ENCODE data around the gene PRKCE. TPM values are rescaled to one million over a fixed set of nuclear protein-coding genes. Genes with fewer than 3 reads are reported as not detected.

Gene PRKCE
- total RNA-seq, 1 donor from 2014 or later, result 24.2 TPM

DNA sequence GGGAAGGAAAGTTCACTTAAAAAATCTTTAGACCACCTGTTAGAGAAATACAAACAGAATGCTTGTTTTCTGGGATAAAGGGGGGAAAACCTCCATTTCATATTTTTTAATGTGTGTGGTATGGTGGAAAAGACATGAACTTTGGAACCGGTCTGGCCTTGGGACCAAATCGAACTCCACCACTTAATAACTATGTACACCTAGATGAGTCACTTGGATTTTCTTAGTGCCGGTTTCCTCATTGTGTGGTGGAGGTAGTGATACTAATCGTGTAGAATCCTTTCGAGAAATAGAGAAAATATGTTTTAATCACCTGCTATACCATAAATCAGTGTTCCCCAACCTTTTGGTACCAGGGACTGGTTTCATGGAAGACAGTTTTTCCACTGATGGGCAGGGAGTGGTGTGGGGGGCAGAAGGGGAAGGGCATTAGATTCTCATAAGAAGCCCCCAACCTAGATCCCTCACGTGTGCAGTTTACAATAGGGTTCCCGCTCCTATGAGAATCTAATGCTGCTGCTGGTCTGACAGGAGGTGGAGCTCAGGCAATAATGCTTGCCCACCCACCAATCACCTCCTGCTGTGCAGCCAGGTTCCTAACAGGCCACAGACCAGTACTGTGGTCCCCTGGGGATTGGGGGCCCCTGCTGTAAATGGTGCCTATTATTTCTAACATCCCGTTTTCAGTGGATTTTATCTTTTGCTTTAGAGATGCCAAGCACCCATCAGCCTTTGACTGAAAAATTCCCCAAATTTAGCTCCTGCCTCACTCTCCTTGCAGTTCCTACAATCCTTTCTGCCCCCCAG is 308.8 kb downstream of the PRKCE start:
- TF ChIP-seq, protein P1, sequence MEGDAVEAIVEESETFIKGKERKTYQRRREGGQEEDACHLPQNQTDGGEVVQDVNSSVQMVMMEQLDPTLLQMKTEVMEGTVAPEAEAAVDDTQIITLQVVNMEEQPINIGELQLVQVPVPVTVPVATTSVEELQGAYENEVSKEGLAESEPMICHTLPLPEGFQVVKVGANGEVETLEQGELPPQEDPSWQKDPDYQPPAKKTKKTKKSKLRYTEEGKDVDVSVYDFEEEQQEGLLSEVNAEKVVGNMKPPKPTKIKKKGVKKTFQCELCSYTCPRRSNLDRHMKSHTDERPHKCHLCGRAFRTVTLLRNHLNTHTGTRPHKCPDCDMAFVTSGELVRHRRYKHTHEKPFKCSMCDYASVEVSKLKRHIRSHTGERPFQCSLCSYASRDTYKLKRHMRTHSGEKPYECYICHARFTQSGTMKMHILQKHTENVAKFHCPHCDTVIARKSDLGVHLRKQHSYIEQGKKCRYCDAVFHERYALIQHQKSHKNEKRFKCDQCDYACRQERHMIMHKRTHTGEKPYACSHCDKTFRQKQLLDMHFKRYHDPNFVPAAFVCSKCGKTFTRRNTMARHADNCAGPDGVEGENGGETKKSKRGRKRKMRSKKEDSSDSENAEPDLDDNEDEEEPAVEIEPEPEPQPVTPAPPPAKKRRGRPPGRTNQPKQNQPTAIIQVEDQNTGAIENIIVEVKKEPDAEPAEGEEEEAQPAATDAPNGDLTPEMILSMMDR (IDR thresholded peaks at IDR 0.05; ENCODE audit: unreplicated experiment), result no peak
- H3K27me3 Mint-ChIP-seq (ENCODE audit: unreplicated experiment), result no peaks in the 10 kb centered on the region
- peaks cover 23% of the 10 kb centered on the region for H3K4me1 Mint-ChIP-seq (ENCODE audit: unreplicated experiment)
- H3K4me3 Mint-ChIP-seq (ENCODE audit: unreplicated experiment), result no peak overlapping the region
- H3K27ac Mint-ChIP-seq (ENCODE audit: unreplicated experiment), result no peak overlapping the region
- no peaks in the 10 kb centered on the region for H3K9me3 Mint-ChIP-seq (ENCODE audit: unreplicated experiment)
- no peak for DNase-seq (ENCODE audit: low spot score)
- no peaks in the 10 kb centered on the region for H3K36me3 Mint-ChIP-seq (ENCODE audit: low read depth, unreplicated experiment)

DNA sequence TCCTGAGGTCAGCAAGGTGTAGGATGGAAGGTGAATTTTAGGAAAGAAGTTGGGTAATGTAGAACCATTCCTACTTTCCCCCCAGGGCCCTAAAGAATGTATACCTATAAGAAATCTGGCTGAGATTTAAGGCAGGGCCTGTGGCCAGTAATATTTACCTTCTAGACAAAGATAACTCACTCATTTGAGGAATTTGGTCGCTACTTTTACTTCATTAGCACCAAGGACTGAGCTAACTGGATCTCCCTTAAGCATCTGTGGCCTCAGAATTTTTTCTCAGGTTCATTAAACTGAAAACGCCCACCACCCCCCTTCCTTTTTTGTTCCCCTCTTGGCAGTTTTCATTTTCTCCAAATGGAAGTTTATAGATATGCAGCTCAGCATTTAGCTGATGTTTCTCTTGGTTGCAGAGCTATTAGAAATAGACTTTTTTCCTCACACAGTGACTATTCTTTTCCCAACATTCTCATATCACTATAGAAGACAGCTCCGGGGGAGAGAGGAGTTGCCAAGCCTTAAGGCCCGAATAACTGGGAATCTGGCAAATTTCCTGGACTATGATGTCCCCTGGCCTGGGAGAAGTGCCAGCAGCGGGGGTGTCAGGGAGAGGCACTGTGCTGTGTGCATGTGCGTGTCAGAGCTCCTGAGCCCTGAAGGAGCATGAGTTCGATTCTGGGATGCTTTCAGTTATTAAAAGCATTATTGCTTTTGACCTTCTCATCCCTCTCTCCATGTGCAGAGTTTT is 310.9 kb downstream of the PRKCE start:
- no peak for DNase-seq (ENCODE audit: low spot score)
- Mint-ChIP-seq H3K27ac (ENCODE audit: unreplicated experiment) (no peak overlapping the region), H3K36me3 (ENCODE audit: low read depth, unreplicated experiment) (no peaks in the 10 kb centered on the region), H3K4me1 (ENCODE audit: unreplicated experiment) (peaks cover 32% of the 10 kb centered on the region), H3K9me3 (ENCODE audit: unreplicated experiment) (no peaks in the 10 kb centered on the region), H3K27me3 (ENCODE audit: unreplicated experiment) (no peaks in the 10 kb centered on the region), H3K4me3 (ENCODE audit: unreplicated experiment) (no peak overlapping the region)
- TF ChIP-seq, protein P1 (IDR thresholded peaks at IDR 0.05; ENCODE audit: unreplicated experiment), result no peak

DNA sequence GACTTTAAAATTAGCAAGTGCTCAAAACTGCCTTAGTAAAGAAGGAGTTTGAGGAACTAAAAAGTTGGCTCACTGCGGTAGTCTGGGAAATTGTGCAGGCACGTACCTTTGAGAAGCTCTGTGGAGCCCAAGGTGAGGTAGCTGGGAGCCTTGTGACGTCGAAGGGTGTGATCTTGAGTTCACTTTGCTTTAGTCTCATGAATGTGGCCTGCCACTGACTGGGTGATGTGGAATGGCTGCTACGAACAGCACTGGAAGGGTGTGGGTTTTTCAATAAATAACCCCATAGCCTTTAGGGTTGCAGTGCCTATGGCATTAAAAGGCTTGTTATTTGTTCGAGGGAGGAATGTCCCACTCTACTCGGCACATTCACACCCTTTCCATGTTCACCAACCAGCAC is 312.3 kb downstream of the PRKCE start:
- Mint-ChIP-seq H3K27ac (ENCODE audit: unreplicated experiment) (no peak overlapping the region), H3K4me3 (ENCODE audit: unreplicated experiment) (no peak overlapping the region), H3K9me3 (ENCODE audit: unreplicated experiment) (no peaks in the 10 kb centered on the region), H3K4me1 (ENCODE audit: unreplicated experiment) (peaks cover 32% of the 10 kb centered on the region), H3K36me3 (ENCODE audit: low read depth, unreplicated experiment) (no peaks in the 10 kb centered on the region), H3K27me3 (ENCODE audit: unreplicated experiment) (no peaks in the 10 kb centered on the region)
- TF ChIP-seq, protein P1 (IDR thresholded peaks at IDR 0.05; ENCODE audit: unreplicated experiment), result no peak
- DNase-seq (ENCODE audit: low spot score), result no peak

DNA sequence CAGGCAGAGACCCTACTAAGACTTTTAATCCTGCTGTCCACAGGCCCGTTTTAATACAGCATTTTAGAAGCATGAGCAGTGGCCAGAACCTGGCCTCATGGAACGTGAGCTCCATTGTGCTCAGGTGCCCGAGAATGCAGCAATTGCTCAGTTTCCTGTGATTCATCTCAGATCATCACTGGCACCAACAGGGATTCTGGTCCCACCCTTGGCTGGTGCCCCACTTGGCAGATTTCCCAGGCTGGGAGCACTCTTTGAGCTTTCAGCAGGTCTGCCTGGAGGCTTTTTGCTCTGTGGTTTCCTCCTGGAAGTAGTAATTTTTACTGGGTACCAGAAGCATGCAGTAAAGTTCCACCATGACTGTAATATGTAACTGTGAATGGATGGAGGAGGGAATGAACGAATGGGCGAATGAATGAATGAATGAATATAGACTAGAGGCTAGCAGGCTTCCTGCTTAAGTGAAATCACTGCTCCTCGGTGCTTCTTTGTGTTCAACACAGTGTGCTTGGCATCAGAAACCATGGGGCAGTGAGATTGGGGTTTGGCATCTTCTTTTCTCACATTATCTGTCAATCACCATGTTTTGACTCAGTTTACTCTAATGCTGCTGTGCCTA is 312.9 kb downstream of the PRKCE start:
- TF ChIP-seq, protein P1 (IDR thresholded peaks at IDR 0.05; ENCODE audit: unreplicated experiment), result no peak
- Mint-ChIP-seq H3K27me3 (ENCODE audit: unreplicated experiment) (no peaks in the 10 kb centered on the region), H3K4me3 (ENCODE audit: unreplicated experiment) (no peak overlapping the region), H3K36me3 (ENCODE audit: low read depth, unreplicated experiment) (no peaks in the 10 kb centered on the region), H3K27ac (ENCODE audit: unreplicated experiment) (peak overlapping the region; percentile 50), H3K4me1 (ENCODE audit: unreplicated experiment) (peaks cover 30% of the 10 kb centered on the region), H3K9me3 (ENCODE audit: unreplicated experiment) (no peaks in the 10 kb centered on the region)
- no peak for DNase-seq (ENCODE audit: low spot score)

Measured in endothelial cell (in vitro differentiated cells).